ENCODE measurements around the gene B4GALT1.
"Not testable (repeated sequence)": the region's sequence is repeated elsewhere in the genome, so short reads cannot be mapped to it uniquely, and the experiment has no call there.

The B4GALT1 gene

GRCh38 chr9:33162721-33163311, 4.3 kb downstream of the B4GALT1 start:
- DNase-seq (ENCODE audit: low read depth in 2 of 2) = no peak

- no peak for DNase-seq (ENCODE audit: low read depth in 2 of 2)
These were observed 5.5 kb downstream of the B4GALT1 start for GRCh38 chr9:33161589-33162132.

- DNase-seq (ENCODE audit: low read depth in 2 of 2) = no peak
These were observed 6.0 kb downstream of the B4GALT1 start for GRCh38 chr9:33161011-33161588.

DNA sequence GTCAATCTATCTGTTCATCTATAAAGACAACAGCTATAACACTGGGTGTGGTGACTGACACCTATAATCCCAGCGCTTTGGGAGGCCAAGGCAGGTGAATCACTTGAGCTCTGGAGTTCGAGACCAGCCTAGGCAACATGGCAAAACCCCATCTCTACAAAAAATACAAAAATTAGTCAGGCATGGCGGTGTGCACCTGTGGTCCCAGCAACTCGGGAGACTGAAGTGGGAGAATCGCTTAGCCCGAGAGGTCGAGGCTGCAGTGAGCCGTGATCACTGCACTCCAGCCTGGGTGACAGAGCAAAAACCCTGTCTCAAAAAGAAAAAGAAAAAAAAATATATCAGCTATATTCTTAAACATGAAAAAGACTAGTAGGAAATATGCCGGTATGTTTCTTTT, 6.7 kb downstream of the B4GALT1 start:
- DNase-seq (ENCODE audit: low read depth in 2 of 2) = not testable (repeated sequence)

GRCh38 chr9:33159777-33160127, 7.4 kb downstream of the B4GALT1 start:
- DNase-seq (ENCODE audit: low read depth in 2 of 2) = peak in 1 of 2 donors; percentile 51

- no peak for DNase-seq (ENCODE audit: low read depth in 2 of 2)
These were observed 8.0 kb downstream of the B4GALT1 start for GRCh38 chr9:33158843-33159776.

- DNase-seq (ENCODE audit: low read depth in 2 of 2) = no peak
These were observed 8.9 kb downstream of the B4GALT1 start for GRCh38 chr9:33157960-33158842.

GRCh38 chr9:33155393-33155792, 11.7 kb downstream of the B4GALT1 start:
- no peak for DNase-seq (ENCODE audit: low read depth in 2 of 2)

GRCh38 chr9:33154371-33154770, 12.8 kb downstream of the B4GALT1 start:
- DNase-seq (ENCODE audit: low read depth in 2 of 2) = no peak

DNA sequence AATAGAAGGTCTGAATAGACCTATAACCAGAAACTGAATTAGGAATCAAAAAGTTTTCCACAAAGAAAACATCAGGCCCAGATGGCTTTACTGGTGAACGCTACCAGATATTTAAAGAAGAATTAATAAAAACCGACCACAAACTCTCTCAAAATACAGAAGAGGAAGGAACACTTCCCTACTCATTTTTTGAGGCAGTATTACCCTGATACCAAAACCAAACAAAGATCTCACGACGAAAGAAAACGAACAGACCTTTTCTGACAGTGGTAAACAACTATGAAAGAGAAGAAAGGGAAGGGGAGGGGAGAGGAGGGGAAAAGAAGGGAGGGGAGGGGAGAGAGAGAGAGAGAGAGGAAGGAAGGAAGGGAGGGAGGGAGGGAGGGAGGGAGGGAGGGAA, 13.5 kb downstream of the B4GALT1 start:
- no peak for DNase-seq (ENCODE audit: low read depth in 2 of 2)

- no peak for DNase-seq (ENCODE audit: low read depth in 2 of 2)
These were observed 14.1 kb downstream of the B4GALT1 start for GRCh38 chr9:33153001-33153400.

DNA sequence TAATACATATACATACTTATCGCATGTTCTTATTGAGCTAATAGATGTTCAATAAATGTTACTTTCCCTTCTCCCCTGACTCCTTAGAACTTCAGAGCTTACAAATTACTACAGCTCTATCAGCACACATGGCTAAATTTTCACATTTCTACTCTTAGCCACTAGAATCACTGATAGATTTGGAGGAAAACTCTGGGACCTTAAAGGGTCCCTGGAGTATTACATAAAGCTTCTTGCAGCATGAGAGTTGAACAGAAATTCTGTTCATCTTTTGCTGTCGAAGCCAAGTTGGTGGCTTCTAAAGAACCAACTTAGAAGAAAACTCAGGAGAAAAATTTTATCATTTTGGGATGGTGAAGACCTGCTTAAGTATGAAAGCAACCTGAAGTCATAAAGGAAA, 15.5 kb downstream of the B4GALT1 start:
- no peak for DNase-seq (ENCODE audit: low read depth in 2 of 2)

DNA sequence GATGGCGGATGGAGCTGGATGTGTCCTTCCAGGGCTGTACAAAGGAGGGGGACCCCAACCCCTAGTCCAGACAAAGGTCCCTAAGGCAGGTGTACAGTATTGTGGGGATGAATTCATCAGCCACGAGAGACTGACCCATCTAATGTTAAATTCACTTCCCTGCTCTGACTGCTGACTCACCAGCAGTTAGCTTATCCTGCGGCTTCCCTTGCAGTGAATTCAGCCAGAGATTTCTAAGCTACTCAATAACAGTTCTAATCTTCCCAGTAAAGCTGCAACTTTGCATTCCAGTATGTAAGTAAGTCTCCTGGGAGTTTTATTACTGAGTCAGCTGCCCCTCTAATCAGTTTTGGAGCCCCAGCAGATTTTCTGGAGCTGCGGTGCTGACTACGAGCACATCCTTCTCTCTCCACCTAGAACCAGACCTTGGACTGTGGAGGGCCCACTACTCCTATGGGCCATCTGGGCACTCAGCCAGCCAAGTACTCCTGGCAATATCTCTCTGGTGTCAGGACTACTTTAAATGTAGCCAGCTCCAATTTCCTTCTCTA, 16.1 kb downstream of the B4GALT1 start:
- DNase-seq (ENCODE audit: low read depth in 2 of 2) = no peak

GRCh38 chr9:33148367-33149014, 18.6 kb downstream of the B4GALT1 start:
- DNase-seq (ENCODE audit: low read depth in 2 of 2) = no peak

GRCh38 chr9:33147416-33148169, 19.5 kb downstream of the B4GALT1 start:
- no peak for DNase-seq (ENCODE audit: low read depth in 2 of 2)

DNA sequence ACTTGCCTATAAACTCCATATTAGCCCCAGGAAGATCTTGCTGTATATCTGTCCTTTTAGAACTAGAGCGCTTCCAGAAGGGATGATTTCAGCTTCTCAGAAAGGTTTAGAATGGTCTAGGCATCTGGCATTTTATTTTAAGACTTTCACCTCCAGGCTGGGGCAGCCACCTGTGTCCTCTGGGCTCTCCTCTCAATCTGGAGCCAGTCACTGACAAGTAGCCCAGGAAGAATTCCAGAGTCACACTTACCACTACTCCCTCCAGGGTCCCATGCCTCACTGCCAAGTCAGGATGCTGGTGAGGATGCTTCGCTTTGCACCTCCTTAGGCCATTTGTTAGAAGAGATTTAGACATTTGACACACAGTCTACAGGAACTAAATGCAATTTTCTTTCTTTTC, 20.8 kb downstream of the B4GALT1 start:
- no peak for DNase-seq (ENCODE audit: low read depth in 2 of 2)

DNA sequence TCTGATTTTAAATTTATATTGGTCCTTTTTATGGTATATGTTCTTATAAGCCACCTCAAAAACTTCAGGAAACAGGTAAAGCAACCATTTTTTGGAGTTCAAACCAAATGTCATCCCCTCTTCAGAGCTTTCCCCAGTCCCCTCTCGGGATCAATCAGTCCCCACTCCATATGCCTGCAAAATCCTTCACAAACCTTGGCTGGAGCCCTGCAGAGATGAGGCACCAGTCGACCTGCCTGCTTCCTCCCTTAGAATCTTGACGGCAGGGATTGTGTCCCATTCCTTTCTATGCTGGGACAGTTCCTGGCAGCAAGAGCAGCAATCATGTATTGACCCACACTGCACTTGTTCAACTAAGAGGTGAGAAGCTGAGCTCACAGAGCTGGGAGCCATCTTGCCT, 22.6 kb downstream of the B4GALT1 start:
- DNase-seq (ENCODE audit: low read depth in 2 of 2) = no peak

- no peak for DNase-seq (ENCODE audit: low read depth in 2 of 2)
These were observed 23.9 kb downstream of the B4GALT1 start for GRCh38 chr9:33143241-33143661.

DNA sequence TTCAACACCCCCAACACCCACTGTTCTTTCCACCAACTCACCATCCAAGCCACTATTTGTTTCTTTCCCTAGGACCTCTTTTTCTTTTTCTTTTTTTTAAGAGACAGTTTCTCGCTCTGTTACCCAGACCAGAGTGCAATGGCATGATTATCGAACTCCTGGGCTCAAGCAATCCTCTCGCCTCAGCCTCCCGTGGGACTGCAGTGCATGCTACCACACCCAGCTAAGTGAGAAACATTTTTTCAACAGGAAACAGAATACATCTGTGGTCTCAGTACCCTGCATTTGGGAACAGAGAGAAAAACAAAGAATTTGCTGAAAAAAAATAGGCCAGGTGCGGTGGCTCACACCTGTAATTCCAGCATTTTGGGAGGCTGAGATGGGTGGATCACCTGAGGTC, 24.6 kb downstream of the B4GALT1 start:
- no peak for DNase-seq (ENCODE audit: low read depth in 2 of 2)
